Stimulated activated CD4-positive, alpha-beta T cell treated with anti-CD3 and anti-CD28 coated beads, TNF-alpha, amount 100 ng/mL, for 4 hours (primary cell): ENCODE results near the gene GPNMB.
"Not testable (repeated sequence)": the region's sequence is repeated elsewhere in the genome, so short reads cannot be mapped to it uniquely, and the experiment has no call there.

Experiments used
- DNase-seq, 3 experiments: peaks; one replicate each; pipeline ENCODE4 v3.0.0-alpha.2; 2020; ENCODE audit warnings: low read depth in 3 of 3

GPNMB gene

GRCh38 chr7:23246555-23246954, at the start of gene GPNMB:
TSS of gene GPNMB (plus strand) at chr7:23246775. CDS start at chr7:23246858, 83 bp downstream.
- DNase-seq = no peak

- not testable (repeated sequence) for DNase-seq
These were observed 48.8 kb upstream of the GPNMB start for GRCh38 chr7:23197745-23198144.

- DNase-seq = no peak
These were observed 46.2 kb upstream of the GPNMB start for GRCh38 chr7:23200331-23200730.

GRCh38 chr7:23204241-23204640, 42.3 kb upstream of the GPNMB start:
- no peak for DNase-seq

GRCh38 chr7:23205577-23205908, 41.0 kb upstream of the GPNMB start:
- no peak for DNase-seq

- no peak for DNase-seq
These were observed 40.4 kb upstream of the GPNMB start for GRCh38 chr7:23205909-23206767.

GRCh38 chr7:23207021-23207420, 39.6 kb upstream of the GPNMB start:
- DNase-seq = no peak

GRCh38 chr7:23207884-23208283, 38.7 kb upstream of the GPNMB start:
- no peak for DNase-seq

- no peak for DNase-seq
These were observed 38.3 kb upstream of the GPNMB start for GRCh38 chr7:23208316-23208715.

- no peak for DNase-seq
These were observed 36.1 kb upstream of the GPNMB start for GRCh38 chr7:23210506-23210905.

GRCh38 chr7:23211589-23211988, 35.0 kb upstream of the GPNMB start:
- no peak for DNase-seq

GRCh38 chr7:23212395-23212794, 34.2 kb upstream of the GPNMB start:
- no peak for DNase-seq

GRCh38 chr7:23212841-23213240, 33.7 kb upstream of the GPNMB start:
- no peak for DNase-seq

- no peak for DNase-seq
These were observed 32.8 kb upstream of the GPNMB start for GRCh38 chr7:23213755-23214154.

- no peak for DNase-seq
These were observed 32.2 kb upstream of the GPNMB start for GRCh38 chr7:23214423-23214822.

- no peak for DNase-seq
These were observed 31.6 kb upstream of the GPNMB start for GRCh38 chr7:23214938-23215337.

- DNase-seq = no peak
These were observed 30.6 kb upstream of the GPNMB start for GRCh38 chr7:23216021-23216420.

GRCh38 chr7:23218196-23218595, 28.4 kb upstream of the GPNMB start:
- no peak for DNase-seq

- no peak for DNase-seq
These were observed 25.8 kb upstream of the GPNMB start for GRCh38 chr7:23220690-23221305.

- DNase-seq = no peak
These were observed 24.0 kb upstream of the GPNMB start for GRCh38 chr7:23222439-23223030.

GRCh38 chr7:23224364-23224763, 22.2 kb upstream of the GPNMB start:
- not testable (repeated sequence) for DNase-seq

- no peak for DNase-seq
These were observed 19.6 kb upstream of the GPNMB start for GRCh38 chr7:23226844-23227450.

- DNase-seq = no peak
These were observed 18.2 kb upstream of the GPNMB start for GRCh38 chr7:23228412-23228811.
